ENCODE data around the gene TAS2R19.

TAS2R19 gene

GRCh38 chr12:11015775-11016430 lies 6.5 kb downstream of the TAS2R19 start:
- Histone ChIP-seq H3K27ac (no peak overlapping the region), H3K4me1 (ENCODE audit: control insufficient read depth in 1 of 2, insufficient read depth in 1 of 2, low read depth in 1 of 2, low read length in 1 of 2) (no peaks in the 10 kb centered on the region), H3K36me3 (no peaks in the 10 kb centered on the region), H3K27me3 (no peaks in the 10 kb centered on the region), H3K4me3 (ENCODE audit: low read depth in 1 of 2, low read length in 1 of 2) (no peak overlapping the region), H3K9me3 (no peaks in the 10 kb centered on the region)
- no peak for TF ChIP-seq CTCF (IDR thresholded peaks at IDR 0.05)

- H3K27me3 ChIP-seq: no peaks in the 10 kb centered on the region
- H3K4me1 ChIP-seq (ENCODE audit: control insufficient read depth in 1 of 2, insufficient read depth in 1 of 2, low read depth in 1 of 2, low read length in 1 of 2): no peaks in the 10 kb centered on the region
- TF ChIP-seq CTCF (IDR thresholded peaks at IDR 0.05): no peak
- no peak overlapping the region for H3K27ac ChIP-seq
- no peaks in the 10 kb centered on the region for H3K36me3 ChIP-seq
- no peak overlapping the region for H3K4me3 ChIP-seq (ENCODE audit: low read depth in 1 of 2, low read length in 1 of 2)
- H3K9me3 ChIP-seq: no peaks in the 10 kb centered on the region
Observed at GRCh38 chr12:11014234-11014633, 8.2 kb downstream of the TAS2R19 start.

GRCh38 chr12:11007608-11008007 lies 14.8 kb downstream of the TAS2R19 start:
- H3K27ac ChIP-seq: no peak overlapping the region
- H3K4me1 ChIP-seq (ENCODE audit: control insufficient read depth in 1 of 2, insufficient read depth in 1 of 2, low read depth in 1 of 2, low read length in 1 of 2): no peaks in the 10 kb centered on the region
- no peaks in the 10 kb centered on the region for H3K36me3 ChIP-seq
- H3K27me3 ChIP-seq: no peaks in the 10 kb centered on the region
- no peaks in the 10 kb centered on the region for H3K9me3 ChIP-seq
- TF ChIP-seq CTCF (IDR thresholded peaks at IDR 0.05): no peak
- no peak overlapping the region for H3K4me3 ChIP-seq (ENCODE audit: low read depth in 1 of 2, low read length in 1 of 2)

GRCh38 chr12:10998204-10998603 lies 24.2 kb downstream of the TAS2R19 start, which contains the start of gene TAS2R20:
Gene TAS2R20, minus strand, starts transcription at chr12:10998304. Its CDS starts 429 bp downstream, at chr12:10997875.
- Histone ChIP-seq H3K9me3 (no peaks in the 10 kb centered on the region), H3K4me1 (ENCODE audit: control insufficient read depth in 1 of 2, insufficient read depth in 1 of 2, low read depth in 1 of 2, low read length in 1 of 2) (no peaks in the 10 kb centered on the region), H3K36me3 (peaks cover 9% of the 10 kb centered on the region), H3K27ac (no peak within 1 kb of the TSS), H3K27me3 (no peaks in the 10 kb centered on the region), H3K4me3 (ENCODE audit: low read depth in 1 of 2, low read length in 1 of 2) (no peak within 1 kb of the TSS)
- no peak for TF ChIP-seq CTCF (IDR thresholded peaks at IDR 0.05)

GRCh38 chr12:10994307-10994706 lies 28.1 kb downstream of the TAS2R19 start:
- H3K27ac ChIP-seq: no peak overlapping the region
- H3K27me3 ChIP-seq: no peaks in the 10 kb centered on the region
- peaks cover 9% of the 10 kb centered on the region for H3K36me3 ChIP-seq
- no peak overlapping the region for H3K4me3 ChIP-seq (ENCODE audit: low read depth in 1 of 2, low read length in 1 of 2)
- no peaks in the 10 kb centered on the region for H3K4me1 ChIP-seq (ENCODE audit: control insufficient read depth in 1 of 2, insufficient read depth in 1 of 2, low read depth in 1 of 2, low read length in 1 of 2)
- no peaks in the 10 kb centered on the region for H3K9me3 ChIP-seq
- TF ChIP-seq CTCF (IDR thresholded peaks at IDR 0.05): no peak

Measured in neutrophil (primary cell).